IMR-90 (cell line): ENCODE measurements around the gene DPH6.
"Not testable (repeated sequence)": the region's sequence is repeated elsewhere in the genome, so short reads cannot be mapped to it uniquely, and the experiment has no call there.

ENCODE experiments used
- CEBPB ChIP-seq: IDR thresholded peaks from 2 replicates; pipeline ENCODE4 v1.6.1; 2012; ENCODE audit warnings: low read depth, low read length, improper control_type of control experiment
- CTCF ChIP-seq: conservative IDR thresholded peaks from 2 replicates; pipeline ENCODE4 v1.5.1; 2012; ENCODE audit warnings: mild to moderate bottlenecking, low read depth, low read length, improper control_type of control experiment
- FOS ChIP-seq: fragments of 150-350 bp; IDR thresholded peaks from 2 replicates; pipeline ENCODE4 v1.6.1; 2016; ENCODE audit warnings: low read depth, low read length
- MAFK ChIP-seq: IDR thresholded peaks from 2 replicates; pipeline ENCODE4 v1.6.1; 2012; ENCODE audit warnings: low read depth, low read length, improper control_type of control experiment
- MAZ ChIP-seq: IDR thresholded peaks from 2 replicates; pipeline ENCODE4 v1.6.1; 2012; ENCODE audit warnings: low read depth, mild to moderate bottlenecking, low read length, improper control_type of control experiment, moderate library complexity, borderline replicate concordance
- MXI1 ChIP-seq: IDR thresholded peaks from 2 replicates; pipeline ENCODE4 v1.6.1; 2012; ENCODE audit warnings: low read depth, mild to moderate bottlenecking, low read length, moderate library complexity, borderline replicate concordance
- RAD21 ChIP-seq: IDR thresholded peaks from 2 replicates; pipeline ENCODE4 v1.6.1; 2012; ENCODE audit warnings: low read length, improper control_type of control experiment
- RFX5 ChIP-seq: IDR thresholded peaks from 2 replicates; pipeline ENCODE4 v1.8.0; 2012; ENCODE audit warnings: low read depth, mild to moderate bottlenecking, low read length, moderate library complexity
- USF2 ChIP-seq: fragments of 150-350 bp; IDR thresholded peaks from 2 replicates; pipeline ENCODE4 v1.6.1; 2017; ENCODE audit warnings: mild to moderate bottlenecking, antibody characterized with exemption, low read length, low read depth

- TF ChIP-seq CTCF, MAZ, CEBPB, FOS, RFX5, MXI1, MAFK, USF2, RAD21: not testable (repeated sequence)
Measured at GRCh38 chr15:35591987-35592386, 46.0 kb upstream of the DPH6 start.
